ENCODE results near the gene LRRC15.
A peak's percentile ranks its signal among the peaks of the same experiment; 100 is the strongest.

LRRC15 gene

DNA sequence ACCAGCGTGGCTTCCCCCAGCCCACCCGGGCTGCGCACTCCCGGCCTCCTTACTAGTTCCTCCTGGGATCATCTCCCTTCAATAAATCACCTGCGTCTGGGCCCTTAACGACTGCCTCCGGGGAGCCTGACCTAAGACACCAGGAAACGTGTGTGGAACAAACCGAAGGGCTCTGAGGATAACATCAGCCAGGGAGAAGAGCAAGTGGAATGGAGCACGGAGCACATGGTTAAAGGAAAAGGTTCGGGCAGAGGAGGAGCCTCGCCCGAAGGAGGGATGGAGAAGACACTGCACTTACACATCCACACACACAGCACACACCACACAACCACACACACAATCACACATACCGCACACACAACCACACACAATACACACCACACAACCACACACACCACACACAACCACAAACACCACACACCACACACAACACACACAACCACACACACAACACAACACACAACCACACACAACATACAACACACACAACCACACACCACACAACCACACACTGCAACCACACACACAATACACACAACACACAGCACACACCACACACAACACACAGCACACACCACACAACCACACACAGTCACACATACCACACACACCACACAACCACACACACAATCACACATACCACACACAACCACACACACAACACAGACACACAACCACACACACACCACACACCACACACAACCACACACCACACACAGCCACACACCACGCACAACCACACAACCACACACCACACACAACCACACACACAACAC is 43.2 kb downstream of the LRRC15 start:
- no peak for DNase-seq (ENCODE audit: extremely low spot score)
- TF ChIP-seq, protein P1, sequence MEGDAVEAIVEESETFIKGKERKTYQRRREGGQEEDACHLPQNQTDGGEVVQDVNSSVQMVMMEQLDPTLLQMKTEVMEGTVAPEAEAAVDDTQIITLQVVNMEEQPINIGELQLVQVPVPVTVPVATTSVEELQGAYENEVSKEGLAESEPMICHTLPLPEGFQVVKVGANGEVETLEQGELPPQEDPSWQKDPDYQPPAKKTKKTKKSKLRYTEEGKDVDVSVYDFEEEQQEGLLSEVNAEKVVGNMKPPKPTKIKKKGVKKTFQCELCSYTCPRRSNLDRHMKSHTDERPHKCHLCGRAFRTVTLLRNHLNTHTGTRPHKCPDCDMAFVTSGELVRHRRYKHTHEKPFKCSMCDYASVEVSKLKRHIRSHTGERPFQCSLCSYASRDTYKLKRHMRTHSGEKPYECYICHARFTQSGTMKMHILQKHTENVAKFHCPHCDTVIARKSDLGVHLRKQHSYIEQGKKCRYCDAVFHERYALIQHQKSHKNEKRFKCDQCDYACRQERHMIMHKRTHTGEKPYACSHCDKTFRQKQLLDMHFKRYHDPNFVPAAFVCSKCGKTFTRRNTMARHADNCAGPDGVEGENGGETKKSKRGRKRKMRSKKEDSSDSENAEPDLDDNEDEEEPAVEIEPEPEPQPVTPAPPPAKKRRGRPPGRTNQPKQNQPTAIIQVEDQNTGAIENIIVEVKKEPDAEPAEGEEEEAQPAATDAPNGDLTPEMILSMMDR (IDR thresholded peaks at IDR 0.05; ENCODE audit: control extremely low read depth, extremely low read depth, low read depth, missing control alignments): no peak
- CTCF ChIA-PET: interaction anchor here (0.6 kb wide), 1 partner anchor 17 kb away, joined by 3 read pairs; no protein-coding TSS in a partner anchor
- POLR2A ChIA-PET: no interaction called here

DNA sequence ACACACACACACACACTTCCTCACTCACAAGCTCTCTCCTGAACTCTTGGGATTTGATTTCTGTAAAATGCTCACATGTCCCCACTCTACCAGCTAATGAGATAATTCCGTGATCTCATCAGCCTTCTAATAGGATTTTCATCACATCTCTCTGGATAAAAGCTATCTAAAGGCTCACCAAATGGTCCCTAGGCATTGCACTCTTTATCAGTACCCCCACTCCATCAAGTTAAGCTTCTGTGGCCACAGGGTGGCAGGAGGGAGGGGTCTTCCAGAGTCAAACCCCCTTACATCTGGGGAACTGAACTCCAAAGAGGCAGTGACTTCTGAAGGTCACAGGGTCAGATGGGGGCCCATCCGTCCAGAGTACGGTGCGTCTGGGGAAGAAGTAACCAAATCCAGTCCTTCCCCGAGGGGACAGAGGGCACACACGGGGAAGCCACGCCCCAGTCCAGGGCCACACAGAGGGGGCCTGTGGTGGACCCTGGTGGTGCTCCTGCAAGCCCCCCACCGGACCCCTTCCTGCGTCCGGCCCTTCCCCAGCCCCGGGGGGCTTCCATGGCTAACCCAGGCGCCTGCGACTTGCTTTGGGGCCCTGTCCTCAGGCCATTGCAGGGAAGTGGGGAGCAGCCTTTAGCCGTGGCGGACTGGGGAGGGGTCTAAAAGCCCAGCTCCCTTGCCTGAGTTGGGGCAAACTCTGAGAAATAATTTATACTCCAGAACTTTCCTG is 44.0 kb downstream of the LRRC15 start:
- CTCF ChIA-PET: interaction anchor here (0.6 to 1.5 kb wide), 3 partner anchors 9 to 187 kb away, joined by 3 to 9 read pairs (median 4); no protein-coding TSS in a partner anchor
- POLR2A ChIA-PET: no interaction called here
- TF ChIP-seq, protein P1 (IDR thresholded peaks at IDR 0.05; ENCODE audit: control extremely low read depth, extremely low read depth, low read depth, missing control alignments): no peak
- DNase-seq (ENCODE audit: extremely low spot score): no peak

DNA sequence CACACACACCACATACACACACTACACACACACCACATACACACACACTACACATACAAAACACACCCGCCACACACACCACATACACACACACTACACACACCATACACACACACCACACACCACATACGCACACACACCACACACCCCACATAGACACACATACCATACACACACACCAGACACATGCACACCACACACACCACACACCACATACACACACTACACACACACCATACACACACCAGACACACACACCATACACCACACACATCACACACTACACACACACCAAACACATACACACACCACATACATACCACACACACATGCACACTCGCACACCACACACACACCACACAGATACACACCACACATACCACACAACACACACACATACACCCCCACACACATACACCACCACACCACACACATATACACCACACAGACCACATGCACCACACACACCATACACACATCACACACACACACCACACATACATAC is 44.7 kb downstream of the LRRC15 start:
- TF ChIP-seq, protein P1 (IDR thresholded peaks at IDR 0.05; ENCODE audit: control extremely low read depth, extremely low read depth, low read depth, missing control alignments): no peak
- POLR2A ChIA-PET: no interaction called here
- CTCF ChIA-PET: interaction anchor here (1.1 to 1.5 kb wide), 3 partner anchors 9 to 186 kb away, joined by 4 to 17 read pairs (median 9); no protein-coding TSS in a partner anchor
- no peak for DNase-seq (ENCODE audit: extremely low spot score)

DNA sequence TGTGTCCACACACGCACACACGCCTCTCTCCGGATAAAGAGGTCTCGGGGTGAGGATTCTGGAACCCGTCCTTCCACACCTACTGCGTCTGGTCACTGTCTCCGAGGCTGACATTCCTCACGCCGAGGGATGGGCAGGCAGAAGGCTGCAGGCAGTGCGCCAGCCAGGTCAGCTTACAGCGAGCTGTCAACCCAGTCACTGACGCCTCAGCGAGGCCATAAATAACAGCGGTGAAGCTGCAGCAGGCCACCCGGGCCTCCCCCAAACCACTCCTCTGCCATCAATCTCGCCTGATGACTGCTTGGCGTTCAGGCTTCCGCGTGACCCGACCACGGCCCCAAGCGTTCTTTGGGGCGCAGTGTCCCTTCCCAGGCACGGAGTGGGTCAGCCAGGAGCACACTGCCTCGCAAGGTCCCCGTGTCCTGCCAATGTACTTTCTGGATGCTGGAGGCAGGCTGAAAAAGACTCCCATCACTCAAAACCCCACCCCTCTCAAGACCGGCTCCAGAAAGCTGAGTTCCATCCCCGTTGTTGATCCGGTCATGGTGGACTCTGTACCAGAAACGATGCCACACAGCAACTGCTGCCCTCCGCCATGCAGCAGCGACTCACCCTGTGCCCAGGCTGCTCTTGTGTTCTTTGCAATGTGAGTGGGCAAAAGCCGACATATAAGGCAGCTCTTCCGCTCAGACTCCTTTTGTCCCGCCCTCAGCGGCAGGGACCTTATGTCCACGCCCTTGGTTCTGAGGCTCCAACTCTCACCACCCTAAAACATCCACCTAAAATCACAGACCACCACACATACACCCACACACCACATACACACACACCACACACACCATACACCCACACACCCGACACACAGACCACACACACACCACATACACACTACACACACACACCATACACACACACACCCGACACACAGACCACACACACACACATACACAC is 45.5 kb downstream of the LRRC15 start:
- ChIA-PET POLR2A (interaction anchor here (1.0 kb wide), 1 partner anchor 445 kb away, joined by 6 read pairs; no protein-coding TSS in a partner anchor), CTCF (interaction anchor here (0.8 to 1.5 kb wide), 4 partner anchors 9 to 186 kb away, joined by 3 to 17 read pairs (median 4); no protein-coding TSS in a partner anchor)
- TF ChIP-seq, protein P1 (IDR thresholded peaks at IDR 0.05; ENCODE audit: control extremely low read depth, extremely low read depth, low read depth, missing control alignments): no peak
- peak; percentile 58 for DNase-seq (ENCODE audit: extremely low spot score)

DNA sequence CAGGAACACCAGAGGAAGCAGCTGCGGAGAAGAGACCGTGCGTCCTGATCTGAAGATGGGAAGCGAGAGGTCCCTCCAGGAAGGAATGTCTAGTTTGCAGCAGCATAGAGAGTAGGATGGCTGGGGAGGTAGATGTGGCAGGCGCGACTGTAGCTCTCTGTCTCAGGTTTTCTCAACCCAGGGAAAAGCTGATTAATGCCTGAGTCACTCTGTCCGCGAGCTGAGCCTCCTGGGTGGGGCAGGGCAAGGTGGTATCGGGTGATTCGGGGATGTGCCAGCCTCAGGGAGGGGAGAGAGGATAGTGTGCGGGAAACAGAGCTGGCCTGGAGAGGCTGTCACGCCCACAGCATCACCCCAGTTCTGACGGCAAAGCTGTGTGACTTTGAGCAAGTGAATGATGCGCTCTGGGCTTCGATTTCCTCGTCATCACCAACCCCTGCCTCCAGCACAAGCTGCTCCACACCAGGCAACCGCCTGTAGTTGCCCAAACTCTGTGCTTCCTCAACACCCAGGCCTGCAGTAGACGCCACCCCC is 46.8 kb downstream of the LRRC15 start:
- CTCF ChIA-PET: no interaction called here
- DNase-seq (ENCODE audit: extremely low spot score): no peak
- POLR2A ChIA-PET: no interaction called here
- TF ChIP-seq, protein P1 (IDR thresholded peaks at IDR 0.05; ENCODE audit: control extremely low read depth, extremely low read depth, low read depth, missing control alignments): no peak

Data from GM10248 (cell line).